Measurements from ENCODE around the gene EIF5B. TPM values are rescaled to one million over a fixed set of nuclear protein-coding genes. Genes with fewer than 3 reads are reported as not detected.
A peak's percentile ranks its signal among the peaks of the same experiment; 100 is the strongest.

Gene EIF5B
- polyA plus RNA-seq, 2 of the 4 experiments (the other 2 are of a cell fraction), result 25.0 to 75.4 TPM

DNA sequence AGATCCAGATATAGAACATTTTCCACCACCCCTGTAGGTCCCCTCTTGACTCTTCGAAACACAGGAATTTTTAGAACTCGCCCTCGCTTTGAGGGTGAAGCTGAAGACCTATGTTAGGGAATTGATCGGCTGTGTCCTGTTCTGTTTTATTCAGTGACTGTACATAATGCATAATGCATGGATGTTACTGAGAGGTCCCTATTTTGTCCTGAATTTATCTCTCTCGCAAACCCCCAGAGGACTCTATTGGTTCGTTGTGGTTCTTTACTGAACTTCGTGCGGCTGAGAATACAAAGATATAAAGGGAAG lies 431 bp upstream of the EIF5B start:
- POLR2A ChIA-PET, result interaction anchor here (0.6 to 2.9 kb wide), 12 partner anchors 12 to 1226 kb away, joined by 3 to 19 read pairs (median 4); partner anchors contain the start of genes LIPT1, MITD1, MRPL30 and PDCL3
- ATAC-seq (peak; percentile 13 to 52), DNase-seq (ENCODE audit: low read depth in 1 of 2, low spot score in 1 of 2) (no peak), FAIRE-seq (no peak)
- no peaks in the 10 kb centered on the region for H3K9me3 ChIP-seq
- CTCF ChIA-PET, result interaction anchor here (1.1 to 3.0 kb wide), 11 partner anchors 9 to 157 kb away, joined by 3 to 18 read pairs (median 4); no protein-coding TSS in a partner anchor
- WGBS (ENCODE audit: missing lambda C conversion rate), result 3% methylated on average over 8 of the region's 8 CpGs
- H3K4me2 ChIP-seq, result peak overlapping the region; percentile 94
- peak overlapping the region; percentile 77 to 92 for H3K27ac ChIP-seq
- H3K4me3 ChIP-seq, result peak overlapping the region; percentile 88
- peaks cover 45% of the 10 kb centered on the region for H3K4me1 ChIP-seq
- TF ChIP-seq FOSL2 (IDR thresholded peaks at IDR 0.05) (no peak), FOSL2 (CRISPR knock-in tag; IDR thresholded peaks at IDR 0.05) (no peak), TFCP2L1 (CRISPR knock-in tag; IDR thresholded peaks at IDR 0.05) (0 out of 2 replicates have a peak, but pooled peaks have one; percentile 38)

DNA sequence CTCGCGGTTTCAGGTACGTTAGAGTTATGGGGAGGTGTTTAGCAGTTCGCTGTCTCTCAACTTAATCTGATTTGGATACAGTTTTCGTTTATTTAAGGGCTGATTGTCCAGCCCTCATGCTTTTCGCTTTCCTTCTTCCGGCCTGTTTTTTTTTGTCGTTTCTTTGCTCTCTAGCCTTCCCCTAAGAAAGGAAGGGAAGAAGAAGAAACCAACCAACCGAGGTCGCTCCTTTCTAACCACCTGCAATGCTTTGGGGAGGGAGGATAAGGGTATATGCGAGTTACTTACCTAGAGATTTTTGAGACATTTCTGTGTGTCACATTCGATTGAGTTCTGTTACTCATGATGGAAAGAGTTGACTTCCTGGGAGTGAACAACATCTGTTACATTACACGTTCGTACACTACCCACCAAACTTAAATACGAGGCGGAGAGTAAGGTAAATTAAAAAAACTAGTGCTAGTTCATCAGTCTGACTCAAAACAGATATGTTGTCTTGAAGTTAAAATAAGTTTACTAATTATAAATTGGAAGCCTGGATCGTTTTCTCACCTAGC lies 918 bp downstream of the EIF5B start:
- Histone ChIP-seq H3K9me3 (no peaks in the 10 kb centered on the region), H3K4me1 (peaks cover 45% of the 10 kb centered on the region), H3K4me3 (peak overlapping the region; percentile 88), H3K27ac (peak overlapping the region; percentile 86 to 92), H3K4me2 (peak overlapping the region; percentile 95)
- no peak for TF ChIP-seq EHMT2 (IDR thresholded peaks at IDR 0.05; ENCODE audit: low read depth)
- TF ChIP-seq RNF2 (IDR thresholded peaks at IDR 0.05; ENCODE audit: borderline replicate concordance, low read depth), result no peak
- TF ChIP-seq, protein P1, sequence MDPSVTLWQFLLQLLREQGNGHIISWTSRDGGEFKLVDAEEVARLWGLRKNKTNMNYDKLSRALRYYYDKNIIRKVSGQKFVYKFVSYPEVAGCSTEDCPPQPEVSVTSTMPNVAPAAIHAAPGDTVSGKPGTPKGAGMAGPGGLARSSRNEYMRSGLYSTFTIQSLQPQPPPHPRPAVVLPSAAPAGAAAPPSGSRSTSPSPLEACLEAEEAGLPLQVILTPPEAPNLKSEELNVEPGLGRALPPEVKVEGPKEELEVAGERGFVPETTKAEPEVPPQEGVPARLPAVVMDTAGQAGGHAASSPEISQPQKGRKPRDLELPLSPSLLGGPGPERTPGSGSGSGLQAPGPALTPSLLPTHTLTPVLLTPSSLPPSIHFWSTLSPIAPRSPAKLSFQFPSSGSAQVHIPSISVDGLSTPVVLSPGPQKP (IDR thresholded peaks at IDR 0.05; ENCODE audit: low read depth, low read length), result no peak
- no peak for TF ChIP-seq NFE2L2 (conservative IDR thresholded peaks at IDR 0.05; ENCODE audit: low read length)
- TF ChIP-seq ZNF302 (CRISPR knock-in tag; IDR thresholded peaks at IDR 0.05), result no peak
- TF ChIP-seq RARB (CRISPR knock-in tag; IDR thresholded peaks at IDR 0.05), result no peak
- TF ChIP-seq, protein P2, sequence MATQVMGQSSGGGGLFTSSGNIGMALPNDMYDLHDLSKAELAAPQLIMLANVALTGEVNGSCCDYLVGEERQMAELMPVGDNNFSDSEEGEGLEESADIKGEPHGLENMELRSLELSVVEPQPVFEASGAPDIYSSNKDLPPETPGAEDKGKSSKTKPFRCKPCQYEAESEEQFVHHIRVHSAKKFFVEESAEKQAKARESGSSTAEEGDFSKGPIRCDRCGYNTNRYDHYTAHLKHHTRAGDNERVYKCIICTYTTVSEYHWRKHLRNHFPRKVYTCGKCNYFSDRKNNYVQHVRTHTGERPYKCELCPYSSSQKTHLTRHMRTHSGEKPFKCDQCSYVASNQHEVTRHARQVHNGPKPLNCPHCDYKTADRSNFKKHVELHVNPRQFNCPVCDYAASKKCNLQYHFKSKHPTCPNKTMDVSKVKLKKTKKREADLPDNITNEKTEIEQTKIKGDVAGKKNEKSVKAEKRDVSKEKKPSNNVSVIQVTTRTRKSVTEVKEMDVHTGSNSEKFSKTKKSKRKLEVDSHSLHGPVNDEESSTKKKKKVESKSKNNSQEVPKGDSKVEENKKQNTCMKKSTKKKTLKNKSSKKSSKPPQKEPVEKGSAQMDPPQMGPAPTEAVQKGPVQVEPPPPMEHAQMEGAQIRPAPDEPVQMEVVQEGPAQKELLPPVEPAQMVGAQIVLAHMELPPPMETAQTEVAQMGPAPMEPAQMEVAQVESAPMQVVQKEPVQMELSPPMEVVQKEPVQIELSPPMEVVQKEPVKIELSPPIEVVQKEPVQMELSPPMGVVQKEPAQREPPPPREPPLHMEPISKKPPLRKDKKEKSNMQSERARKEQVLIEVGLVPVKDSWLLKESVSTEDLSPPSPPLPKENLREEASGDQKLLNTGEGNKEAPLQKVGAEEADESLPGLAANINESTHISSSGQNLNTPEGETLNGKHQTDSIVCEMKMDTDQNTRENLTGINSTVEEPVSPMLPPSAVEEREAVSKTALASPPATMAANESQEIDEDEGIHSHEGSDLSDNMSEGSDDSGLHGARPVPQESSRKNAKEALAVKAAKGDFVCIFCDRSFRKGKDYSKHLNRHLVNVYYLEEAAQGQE (IDR thresholded peaks at IDR 0.05), result no peak
- TF ChIP-seq HOXB5 (CRISPR knock-in tag; IDR thresholded peaks at IDR 0.05), result no peak
- TF ChIP-seq, protein P3, sequence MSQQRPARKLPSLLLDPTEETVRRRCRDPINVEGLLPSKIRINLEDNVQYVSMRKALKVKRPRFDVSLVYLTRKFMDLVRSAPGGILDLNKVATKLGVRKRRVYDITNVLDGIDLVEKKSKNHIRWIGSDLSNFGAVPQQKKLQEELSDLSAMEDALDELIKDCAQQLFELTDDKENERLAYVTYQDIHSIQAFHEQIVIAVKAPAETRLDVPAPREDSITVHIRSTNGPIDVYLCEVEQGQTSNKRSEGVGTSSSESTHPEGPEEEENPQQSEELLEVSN (IDR thresholded peaks at IDR 0.05; ENCODE audit: borderline replicate concordance, low read depth), result no peak
- no peak for TF ChIP-seq TP53 (CRISPR knock-in tag; IDR thresholded peaks at IDR 0.05)
- TF ChIP-seq MYC (IDR thresholded peaks at IDR 0.05; ENCODE audit: borderline replicate concordance, low read length), result no peak
- 3% methylated on average over 17 of the region's 17 CpGs for WGBS (ENCODE audit: missing lambda C conversion rate)
- POLR2A ChIA-PET, result interaction anchor here (1.4 to 2.7 kb wide), 3 partner anchors 10 to 197 kb away, joined by 5 to 15 read pairs (median 12); partner anchors contain the start of genes LIPT1 and TSGA10
- CTCF ChIA-PET, result interaction anchor here (1.5 to 2.9 kb wide), 4 partner anchors 8 to 158 kb away, joined by 4 to 18 read pairs (median 7); no protein-coding TSS in a partner anchor
- FAIRE-seq (no peak), DNase-seq (ENCODE audit: low read depth in 1 of 2, low spot score in 1 of 2) (peak; percentile 4 to 8), ATAC-seq (no peak)

DNA sequence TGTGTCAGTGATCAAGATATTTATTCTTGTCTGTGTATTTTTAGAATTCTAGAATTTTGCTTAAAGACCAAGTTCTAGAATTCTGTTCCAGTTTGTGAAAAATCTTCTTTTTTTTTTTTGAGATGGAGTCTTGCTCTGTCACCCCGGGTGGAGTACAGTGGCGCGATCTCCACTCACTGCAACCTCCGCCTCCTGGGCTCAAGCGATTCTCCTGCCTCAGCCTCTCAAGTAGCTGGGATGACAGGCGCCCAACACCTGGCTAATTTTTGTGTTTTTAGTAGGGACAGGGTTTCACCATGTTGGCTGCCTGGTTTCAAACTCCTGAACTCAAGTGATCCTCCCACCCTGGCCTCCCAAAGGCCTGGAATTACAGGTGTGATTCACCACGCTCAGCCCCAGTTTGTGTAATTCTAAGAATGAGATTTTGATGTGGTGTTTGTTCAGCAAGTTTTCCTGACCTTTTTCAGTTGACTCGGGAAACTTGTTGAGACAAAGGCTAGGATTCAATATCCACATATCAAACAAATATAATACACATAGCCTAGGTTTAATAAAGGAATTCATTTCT lies 3.6 kb downstream of the EIF5B start:
- no peaks in the 10 kb centered on the region for H3K9me3 ChIP-seq
- POLR2A ChIA-PET, result no interaction called here
- no peak for FAIRE-seq
- H3K4me1 ChIP-seq, result peaks cover 31% of the 10 kb centered on the region
- H3K27ac ChIP-seq, result 0 out of 6 replicates have a peak overlapping the region, but pooled peaks of 1 of the 2 experiments have one; percentile 31
- peak overlapping the region; percentile 95 for H3K4me2 ChIP-seq
- no peak overlapping the region for H3K4me3 ChIP-seq
- peak in 1 of 2 experiments; percentile 17 for DNase-seq (ENCODE audit: low read depth in 1 of 2, low spot score in 1 of 2)
- CTCF ChIA-PET, result no interaction called here
- TF ChIP-seq ZNF302 (CRISPR knock-in tag; IDR thresholded peaks at IDR 0.05) (no peak), FOSL2 (IDR thresholded peaks at IDR 0.05) (no peak), FOSL2 (CRISPR knock-in tag; IDR thresholded peaks at IDR 0.05) (0 out of 2 replicates have a peak, but pooled peaks have one; percentile 9)
- WGBS (ENCODE audit: missing lambda C conversion rate), result 74% methylated on average over 8 of the region's 8 CpGs
- ATAC-seq, result no peak

Data from A549 (cell line).